H9 (cell line): ENCODE data around the gene SPAG5. TPM values are rescaled to one million over a fixed set of nuclear protein-coding genes. Genes with fewer than 3 reads are reported as not detected.
A peak's percentile ranks its signal among the peaks of the same experiment; 100 is the strongest.

Experiments used
- DNase-seq: peaks from one replicate; pipeline ENCODE4 v3.0.0-alpha.2; 2017
- H2AFZ ChIP-seq: one replicate; pipeline ENCODE4 v1.6.1; 2013; ENCODE audit warnings: mild to moderate bottlenecking, low read length, control low read depth, moderate library complexity
- H2AK5ac ChIP-seq: 2 replicates; pipeline ENCODE4 v1.6.1; 2013; ENCODE audit warnings: low read length, control low read depth, mixed read lengths; ENCODE audit not compliant: insufficient read length
- H2BK120ac ChIP-seq: one replicate; pipeline ENCODE4 v1.6.1; 2013; ENCODE audit warnings: low read depth, mild to moderate bottlenecking, low read length, control low read depth, inconsistent platforms; ENCODE audit not compliant: poor library complexity, severe bottlenecking
- H2BK12ac ChIP-seq: 2 replicates; pipeline ENCODE4 v1.6.1; 2013; ENCODE audit warnings: low read length, control low read depth, mixed read lengths, low read depth; ENCODE audit not compliant: insufficient read length
- H2BK15ac ChIP-seq: 2 replicates; pipeline ENCODE4 v1.6.1; 2013; ENCODE audit warnings: low read depth, low read length, control low read depth
- H2BK20ac ChIP-seq: one replicate; pipeline ENCODE4 v1.6.1; 2013; ENCODE audit warnings: low read depth, mild to moderate bottlenecking, low read length, control low read depth, inconsistent platforms; ENCODE audit not compliant: poor library complexity, severe bottlenecking
- H2BK5ac ChIP-seq: 2 replicates; pipeline ENCODE4 v1.6.1; 2013; ENCODE audit warnings: low read length, control low read depth, mixed read lengths; ENCODE audit not compliant: insufficient read length
- H3K14ac ChIP-seq: 2 replicates; pipeline ENCODE4 v1.6.1; 2013; ENCODE audit warnings: low read length, control low read depth; ENCODE audit not compliant: insufficient read depth
- H3K18ac ChIP-seq: 2 replicates; pipeline ENCODE4 v1.6.1; 2013; ENCODE audit warnings: low read depth, mild to moderate bottlenecking, mixed read lengths, low read length, control low read depth; ENCODE audit not compliant: insufficient read length
- H3K23ac ChIP-seq: 2 replicates; pipeline ENCODE4 v1.6.1; 2013; ENCODE audit warnings: low read length, control low read depth, mixed read lengths, low read depth; ENCODE audit not compliant: insufficient read length
- H3K23me2 ChIP-seq: 2 replicates; pipeline ENCODE4 v1.6.1; 2013; ENCODE audit warnings: low read depth, mild to moderate bottlenecking, mixed read lengths, low read length, control low read depth; ENCODE audit not compliant: insufficient read length, poor library complexity, severe bottlenecking
- H3K27ac ChIP-seq: 2 replicates; pipeline ENCODE4 v1.5.1; 2013; ENCODE audit warnings: low read length, control low read depth, mixed read lengths, low read depth; ENCODE audit not compliant: insufficient read length
- H3K27me3 ChIP-seq: 2 replicates; pipeline ENCODE4 v1.6.1; 2013; ENCODE audit warnings: low read length, control low read depth, inconsistent platforms; ENCODE audit not compliant: insufficient read depth
- H3K4ac ChIP-seq: 2 replicates; pipeline ENCODE4 v1.6.1; 2013; ENCODE audit warnings: low read depth, mild to moderate bottlenecking, control low read depth, inconsistent platforms, low read length, moderate library complexity
- H3K4me1 ChIP-seq: 2 replicates; pipeline ENCODE4 v1.6.1; 2013; ENCODE audit warnings: low read length, control low read depth, inconsistent platforms; ENCODE audit not compliant: insufficient read depth
- H3K4me2 ChIP-seq: 2 replicates; pipeline ENCODE4 v1.6.1; 2013; ENCODE audit warnings: low read length, control low read depth, mixed read lengths; ENCODE audit not compliant: insufficient read length, insufficient read depth
- H3K56ac ChIP-seq: 2 replicates; pipeline ENCODE4 v1.6.1; 2013; ENCODE audit warnings: low read depth, mild to moderate bottlenecking, mixed read lengths, low read length, control low read depth; ENCODE audit not compliant: insufficient read length
- H3K79me1 ChIP-seq: 2 replicates; pipeline ENCODE4 v1.6.1; 2013; ENCODE audit warnings: low read depth, mild to moderate bottlenecking, moderate library complexity, low read length, control low read depth, inconsistent platforms; ENCODE audit not compliant: insufficient read depth, poor library complexity, severe bottlenecking
- H3K79me2 ChIP-seq: 2 replicates; pipeline ENCODE4 v1.6.1; 2013; ENCODE audit warnings: low read length, control low read depth, inconsistent platforms; ENCODE audit not compliant: insufficient read depth
- H3K9ac ChIP-seq: 2 replicates; pipeline ENCODE4 v1.6.1; 2013; ENCODE audit warnings: low read length, control low read depth, mixed read lengths; ENCODE audit not compliant: insufficient read length; ENCODE audit errors: extremely low read depth
- H3K9me3 ChIP-seq: one replicate; pipeline ENCODE4 v1.6.1; 2013; ENCODE audit warnings: low read depth, low read length, inconsistent platforms; ENCODE audit not compliant: control insufficient read depth
- H3T11ph ChIP-seq: one replicate; pipeline ENCODE4 v1.6.1; 2013; ENCODE audit warnings: mild to moderate bottlenecking, low read length, control low read depth, inconsistent platforms
- H4K20me1 ChIP-seq: one replicate; pipeline ENCODE4 v1.6.1; 2013; ENCODE audit not compliant: control insufficient read depth, insufficient read length, insufficient read depth
- H4K5ac ChIP-seq: 2 replicates; pipeline ENCODE4 v1.6.1; 2013; ENCODE audit warnings: low read depth, mild to moderate bottlenecking, mixed read lengths, low read length, control low read depth; ENCODE audit not compliant: insufficient read length
- H4K8ac ChIP-seq: replicated peaks from 2 replicates; pipeline ENCODE4 v1.6.1; 2013; ENCODE audit warnings: low read length, control low read depth, mixed read lengths, low read depth; ENCODE audit not compliant: insufficient read length
- H4K91ac ChIP-seq: 2 replicates; pipeline ENCODE4 v1.6.1; 2013; ENCODE audit warnings: low read depth, mild to moderate bottlenecking, moderate library complexity, mixed read lengths, low read length, control low read depth; ENCODE audit not compliant: insufficient read length
- H3K27ac Mint-ChIP-seq, 3 experiments: 2 replicates in 2 of 3; 3 replicates in 1 of 3; pipeline ENCODE4 v1.8.0; 2020 to 2021; ENCODE audit warnings: mixed read lengths in 3 of 3, mild to moderate bottlenecking in 1 of 3, moderate library complexity in 1 of 3
- H3K27me3 Mint-ChIP-seq: 2 replicates; pipeline ENCODE4 v1.8.0; 2021; ENCODE audit warnings: low read depth, mild to moderate bottlenecking, moderate library complexity, mixed read lengths
- H3K36me3 Mint-ChIP-seq, 3 experiments: 2 replicates in 2 of 3; 3 replicates in 1 of 3; pipeline ENCODE4 v1.8.0; 2020 to 2021; ENCODE audit warnings: low read depth in 3 of 3, mixed read lengths in 3 of 3; ENCODE audit not compliant: insufficient read depth in 1 of 3
- H3K4me1 Mint-ChIP-seq, 2 experiments: 2 replicates each; pipeline ENCODE4 v1.8.0; 2020; ENCODE audit warnings: mixed read lengths in 2 of 2
- H3K4me3 Mint-ChIP-seq, 2 experiments: 2 replicates in 1 of 2; 3 replicates in 1 of 2; pipeline ENCODE4 v1.8.0; 2020 to 2021; ENCODE audit warnings: mild to moderate bottlenecking in 2 of 2, mixed read lengths in 2 of 2, moderate library complexity in 1 of 2
- H3K9me3 Mint-ChIP-seq, 2 experiments: 2 replicates in 1 of 2; 3 replicates in 1 of 2; pipeline ENCODE4 v1.8.0; 2020; ENCODE audit warnings: mild to moderate bottlenecking in 2 of 2, mixed read lengths in 2 of 2, moderate library complexity in 1 of 2
- WGBS: extraction: QIAGEN DNeasy Blood & Tissue Kit; methylation state at CpG from one replicate; pipeline ENCODE4 v1.1.7; 2013; ENCODE audit warnings: missing lambda C conversion rate, low lambda C conversion rate, mixed read lengths; ENCODE audit not compliant: insufficient read length; ENCODE audit errors: extremely low coverage; 5-methylcytosine and 5-hydroxymethylcytosine counted together
- total RNA-seq: library from RNA; stranded (reverse); gene quantifications from 2 replicates; pipeline ENCODE4 v1.2.1, GENCODE V29; 2021
- TF ChIP-seq, protein P1 (sequence below): fragments of 200-600 bp; sonication (generic); conservative IDR thresholded peaks from 3 replicates; pipeline ENCODE4 v1.8.0; 2021; ENCODE audit warnings: antibody characterized with exemption, mild to moderate bottlenecking

The SPAG5 gene
- total RNA-seq, 1 experiment from 2014 or later, result 122 TPM

GRCh38 chr17:28570716-28571360 is 28.0 kb downstream of the SPAG5 start:
- Histone ChIP-seq H3K27ac (no peak overlapping the region), H2AFZ (no peak overlapping the region), H3K4me1 (no peaks in the 10 kb centered on the region), H2BK5ac (no peak overlapping the region), H3K79me1 (no peaks in the 10 kb centered on the region), H2BK15ac (no peak overlapping the region), H2BK12ac (no peak overlapping the region), H3K4ac (no peak overlapping the region), H3K23me2 (peaks cover 11% of the 10 kb centered on the region), H2BK20ac (no peak overlapping the region), H3K18ac (no peak overlapping the region), H2BK120ac (no peak overlapping the region), H3K9ac (peak overlapping the region; percentile 18), H3K56ac (no peak overlapping the region), H2AK5ac (no peak overlapping the region), H3K23ac (no peak overlapping the region), H3T11ph (no peak overlapping the region), H3K79me2 (no peaks in the 10 kb centered on the region), H3K14ac (no peak overlapping the region; the same call in 1 of the 2 replicates), H4K8ac (no peak overlapping the region), H3K27me3 (no peaks in the 10 kb centered on the region), H3K9me3 (no peaks in the 10 kb centered on the region), H4K91ac (no peak overlapping the region), H4K20me1 (no peaks in the 10 kb centered on the region), H4K5ac (no peak overlapping the region), H3K4me2 (peak overlapping the region; percentile 91)
- Mint-ChIP-seq H3K4me1 (peaks cover 14 to 26% of the 10 kb centered on the region in 2 experiments), H3K9me3 (no peaks in the 10 kb centered on the region), H3K27me3 (peaks cover 7% of the 10 kb centered on the region), H3K36me3 (peaks cover 11 to 28% (median 24%) of the 10 kb centered on the region in 3 experiments; a peak in 6 of 7 replicates), H3K27ac (peak overlapping the region in 2 of 3 experiments; percentile 20 to 95; a peak in 3 of 7 replicates), H3K4me3 (peak overlapping the region; percentile 92 to 97)
- peak; percentile 80 for DNase-seq
- WGBS, result no CpG with 5 or more reads among the region's 39 CpGs
- TF ChIP-seq, protein P1, sequence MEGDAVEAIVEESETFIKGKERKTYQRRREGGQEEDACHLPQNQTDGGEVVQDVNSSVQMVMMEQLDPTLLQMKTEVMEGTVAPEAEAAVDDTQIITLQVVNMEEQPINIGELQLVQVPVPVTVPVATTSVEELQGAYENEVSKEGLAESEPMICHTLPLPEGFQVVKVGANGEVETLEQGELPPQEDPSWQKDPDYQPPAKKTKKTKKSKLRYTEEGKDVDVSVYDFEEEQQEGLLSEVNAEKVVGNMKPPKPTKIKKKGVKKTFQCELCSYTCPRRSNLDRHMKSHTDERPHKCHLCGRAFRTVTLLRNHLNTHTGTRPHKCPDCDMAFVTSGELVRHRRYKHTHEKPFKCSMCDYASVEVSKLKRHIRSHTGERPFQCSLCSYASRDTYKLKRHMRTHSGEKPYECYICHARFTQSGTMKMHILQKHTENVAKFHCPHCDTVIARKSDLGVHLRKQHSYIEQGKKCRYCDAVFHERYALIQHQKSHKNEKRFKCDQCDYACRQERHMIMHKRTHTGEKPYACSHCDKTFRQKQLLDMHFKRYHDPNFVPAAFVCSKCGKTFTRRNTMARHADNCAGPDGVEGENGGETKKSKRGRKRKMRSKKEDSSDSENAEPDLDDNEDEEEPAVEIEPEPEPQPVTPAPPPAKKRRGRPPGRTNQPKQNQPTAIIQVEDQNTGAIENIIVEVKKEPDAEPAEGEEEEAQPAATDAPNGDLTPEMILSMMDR, result no peak
